RWPE2 (cell line): Measurements from ENCODE around the gene SPTBN4.

Source experiments
- ATAC-seq: fragments of 200-7000 bp; cut with Tn5 transposase; 3 replicates; pipeline ENCODE4 v1.9.1; 2021; ENCODE audit warnings: low read depth
- DNase-seq: peaks from one replicate; pipeline ENCODE4 v3.0.0-alpha.2; 2020; ENCODE audit warnings: low spot score
- H3K27ac ChIP-seq: fragments of 450-650 bp; 2 replicates; pipeline ENCODE4 v1.5.1; 2017; ENCODE audit warnings: mild to moderate bottlenecking; ENCODE audit not compliant: poor library complexity, severe bottlenecking
- H3K27me3 ChIP-seq: fragments of 250-450 bp; sonication (Bioruptor Pico); 2 replicates; pipeline ENCODE4 v1.5.1; 2021; ENCODE audit warnings: mild to moderate bottlenecking, moderate library complexity; ENCODE audit not compliant: insufficient read depth, poor library complexity, severe bottlenecking
- H3K36me3 ChIP-seq: fragments of 250-450 bp; sonication (Bioruptor Pico); 2 replicates; pipeline ENCODE4 v1.5.1; 2020; ENCODE audit warnings: low read depth, mild to moderate bottlenecking, moderate library complexity
- H3K4me1 ChIP-seq: fragments of 250-450 bp; sonication (Bioruptor Pico); 2 replicates; pipeline ENCODE4 v1.5.1; 2021; ENCODE audit warnings: mild to moderate bottlenecking, moderate library complexity; ENCODE audit not compliant: insufficient read depth, poor library complexity, severe bottlenecking
- H3K4me3 ChIP-seq: fragments of 250-450 bp; sonication (Bioruptor Pico); 2 replicates; pipeline ENCODE4 v1.5.1; 2021; ENCODE audit warnings: mild to moderate bottlenecking, moderate library complexity; ENCODE audit not compliant: severe bottlenecking
- H3K9me3 ChIP-seq: fragments of 250-450 bp; sonication (Bioruptor Pico); 2 replicates; pipeline ENCODE4 v1.5.1; 2021; ENCODE audit warnings: mild to moderate bottlenecking, moderate library complexity; ENCODE audit not compliant: severe bottlenecking
- TF ChIP-seq, protein P1 (sequence below): fragments of 450-650 bp; IDR thresholded peaks from one replicate; pipeline ENCODE4 v1.5.1; 2017; ENCODE audit warnings: mild to moderate bottlenecking, moderate library complexity; ENCODE audit not compliant: poor library complexity, severe bottlenecking

Gene SPTBN4

DNA sequence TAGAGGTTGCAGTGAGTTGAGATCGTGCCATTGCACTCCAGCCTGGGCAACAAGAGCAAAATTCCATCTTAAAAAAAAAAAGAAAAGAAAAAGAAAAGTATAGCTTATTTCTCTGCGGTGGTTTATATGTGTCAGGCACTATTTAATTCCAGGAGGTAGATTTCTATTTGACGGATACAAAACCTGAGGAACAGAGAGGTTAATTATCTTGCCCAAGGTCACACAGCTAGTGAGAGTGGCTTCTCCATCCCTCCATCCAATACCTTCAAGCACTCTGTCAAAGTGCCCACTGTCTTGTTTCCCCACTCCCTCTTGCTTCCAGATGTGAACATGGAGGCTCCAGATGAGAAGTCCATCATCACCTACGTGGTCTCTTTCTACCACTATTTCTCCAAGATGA, 34.8 kb downstream of the SPTBN4 start:
- no peak for DNase-seq
- TF ChIP-seq, protein P1, sequence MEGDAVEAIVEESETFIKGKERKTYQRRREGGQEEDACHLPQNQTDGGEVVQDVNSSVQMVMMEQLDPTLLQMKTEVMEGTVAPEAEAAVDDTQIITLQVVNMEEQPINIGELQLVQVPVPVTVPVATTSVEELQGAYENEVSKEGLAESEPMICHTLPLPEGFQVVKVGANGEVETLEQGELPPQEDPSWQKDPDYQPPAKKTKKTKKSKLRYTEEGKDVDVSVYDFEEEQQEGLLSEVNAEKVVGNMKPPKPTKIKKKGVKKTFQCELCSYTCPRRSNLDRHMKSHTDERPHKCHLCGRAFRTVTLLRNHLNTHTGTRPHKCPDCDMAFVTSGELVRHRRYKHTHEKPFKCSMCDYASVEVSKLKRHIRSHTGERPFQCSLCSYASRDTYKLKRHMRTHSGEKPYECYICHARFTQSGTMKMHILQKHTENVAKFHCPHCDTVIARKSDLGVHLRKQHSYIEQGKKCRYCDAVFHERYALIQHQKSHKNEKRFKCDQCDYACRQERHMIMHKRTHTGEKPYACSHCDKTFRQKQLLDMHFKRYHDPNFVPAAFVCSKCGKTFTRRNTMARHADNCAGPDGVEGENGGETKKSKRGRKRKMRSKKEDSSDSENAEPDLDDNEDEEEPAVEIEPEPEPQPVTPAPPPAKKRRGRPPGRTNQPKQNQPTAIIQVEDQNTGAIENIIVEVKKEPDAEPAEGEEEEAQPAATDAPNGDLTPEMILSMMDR = no peak
- Histone ChIP-seq H3K27me3 (no peaks in the 10 kb centered on the region), H3K4me1 (no peaks in the 10 kb centered on the region), H3K9me3 (no peaks in the 10 kb centered on the region), H3K36me3 (no peaks in the 10 kb centered on the region), H3K27ac (no peak overlapping the region), H3K4me3 (no peak overlapping the region)
- no peak for ATAC-seq

DNA sequence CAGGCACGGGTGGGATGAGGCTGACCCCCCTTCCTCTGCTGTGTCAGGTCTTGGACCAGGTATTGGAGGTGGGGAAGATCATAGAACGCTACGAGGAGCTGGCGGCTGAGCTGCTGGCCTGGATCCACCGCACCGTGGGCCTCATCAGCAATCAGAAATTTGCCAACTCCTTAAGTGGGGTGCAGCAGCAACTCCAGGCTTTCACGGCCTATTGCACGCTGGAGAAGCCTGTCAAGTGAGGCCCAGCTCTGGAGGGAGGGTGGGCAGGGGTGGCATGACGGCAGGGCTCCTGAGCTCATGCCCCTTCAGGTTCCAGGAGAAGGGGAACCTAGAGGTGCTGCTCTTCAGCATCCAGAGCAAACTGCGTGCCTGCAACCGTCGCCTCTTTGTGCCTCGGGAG, 35.3 kb downstream of the SPTBN4 start:
- Histone ChIP-seq H3K9me3 (no peaks in the 10 kb centered on the region), H3K27me3 (no peaks in the 10 kb centered on the region), H3K4me1 (no peaks in the 10 kb centered on the region), H3K27ac (no peak overlapping the region), H3K36me3 (no peaks in the 10 kb centered on the region), H3K4me3 (no peak overlapping the region)
- DNase-seq (no peak), ATAC-seq (no peak)
- TF ChIP-seq, protein P1 = no peak

DNA sequence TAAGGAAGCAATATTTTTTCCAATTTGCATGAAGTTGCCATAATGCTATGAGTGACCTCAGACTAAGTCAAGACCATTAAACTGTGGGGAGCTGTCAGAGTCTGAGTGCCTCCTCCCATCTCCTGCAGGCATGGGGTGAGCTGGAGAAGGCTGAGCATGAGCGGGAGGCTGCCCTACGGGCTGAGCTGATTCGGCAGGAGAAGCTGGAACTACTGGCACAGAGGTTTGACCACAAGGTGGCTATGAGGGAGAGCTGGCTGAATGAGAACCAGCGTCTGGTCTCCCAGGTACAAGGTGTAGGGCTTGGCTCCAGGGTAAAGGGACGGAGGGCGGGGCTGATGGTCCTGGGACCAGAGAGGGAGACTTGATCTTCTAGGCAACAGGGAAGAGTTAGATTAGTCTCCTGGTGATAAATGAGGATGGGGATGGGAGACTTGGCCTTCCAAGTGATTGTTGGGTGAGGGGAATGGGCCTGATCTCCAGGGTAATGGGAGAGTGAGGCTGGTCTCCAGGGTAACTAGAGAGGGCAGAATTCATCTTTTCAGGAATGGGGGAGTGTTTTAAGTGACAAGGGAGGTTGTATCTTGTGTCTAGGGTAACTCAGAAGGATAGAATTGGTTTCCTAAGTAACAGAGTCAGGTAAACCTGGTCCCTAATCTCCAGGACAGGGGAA, 36.0 kb downstream of the SPTBN4 start:
- TF ChIP-seq, protein P1 = no peak
- Histone ChIP-seq H3K27me3 (no peaks in the 10 kb centered on the region), H3K36me3 (no peaks in the 10 kb centered on the region), H3K4me3 (no peak overlapping the region), H3K9me3 (no peaks in the 10 kb centered on the region), H3K27ac (no peak overlapping the region), H3K4me1 (no peaks in the 10 kb centered on the region)
- DNase-seq = no peak
- ATAC-seq = no peak

DNA sequence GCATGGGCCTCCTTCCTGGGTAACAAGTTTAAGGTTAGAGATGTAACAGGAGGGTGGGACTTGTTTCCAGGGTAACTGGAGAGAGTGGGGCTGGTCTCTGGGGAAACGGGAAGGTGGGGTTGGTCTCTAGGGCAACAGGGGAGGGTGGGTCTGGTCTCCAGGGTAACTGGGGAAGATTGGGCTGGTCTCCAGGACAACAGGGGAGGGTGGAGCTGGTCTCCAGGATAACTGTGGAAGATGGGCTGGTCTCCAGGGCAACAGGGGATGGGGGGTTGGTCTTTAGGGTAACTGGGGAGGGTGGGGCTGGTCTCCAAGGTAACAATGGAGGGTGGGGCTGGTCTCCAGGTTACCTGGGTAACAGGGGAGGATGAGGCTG, 36.5 kb downstream of the SPTBN4 start:
- TF ChIP-seq, protein P1 = no peak
- DNase-seq = no peak
- no peak for ATAC-seq

GRCh38 chr19:40506099-40506498, 39.3 kb downstream of the SPTBN4 start:
- H3K27me3 ChIP-seq = no peaks in the 10 kb centered on the region
- no peak overlapping the region for H3K27ac ChIP-seq
- H3K36me3 ChIP-seq = no peaks in the 10 kb centered on the region
- TF ChIP-seq, protein P1 = no peak
- H3K9me3 ChIP-seq = no peaks in the 10 kb centered on the region
- ATAC-seq = 0 out of 3 replicates have a peak, but pooled peaks have one; percentile 27
- no peak for DNase-seq
- H3K4me3 ChIP-seq = no peak overlapping the region
- H3K4me1 ChIP-seq = no peaks in the 10 kb centered on the region

More for the DNA sequence above, 36.5 kb downstream of the SPTBN4 start:
- no peaks in the 10 kb centered on the region for H3K36me3 ChIP-seq
- H3K27ac ChIP-seq = no peak overlapping the region
- no peak overlapping the region for H3K4me3 ChIP-seq
- H3K9me3 ChIP-seq = no peaks in the 10 kb centered on the region
- H3K4me1 ChIP-seq = no peaks in the 10 kb centered on the region
- no peaks in the 10 kb centered on the region for H3K27me3 ChIP-seq
